DMS 273 treated with DMSO at 0.1 percent for 48 hours (cell line): ENCODE results near the gene OTOP2.
"Not testable (repeated sequence)": the region's sequence is repeated elsewhere in the genome, so short reads cannot be mapped to it uniquely, and the experiment has no call there.

Source experiments
- DNase-seq: peaks from one replicate; lab custom pipeline; 2025; lab: John Stamatoyannopoulos, UW

The OTOP2 gene

GRCh38 chr17:74901353-74902135 lies 22.5 kb upstream of the OTOP2 start:
- DNase-seq, result no peak

GRCh38 chr17:74903034-74903433 lies 21.0 kb upstream of the OTOP2 start:
- DNase-seq, result no peak

- DNase-seq, result no peak
Observed at GRCh38 chr17:74903671-74904070, 20.4 kb upstream of the OTOP2 start.

GRCh38 chr17:74904687-74905409 lies 19.2 kb upstream of the OTOP2 start:
- DNase-seq, result no peak

GRCh38 chr17:74906214-74906793 lies 17.8 kb upstream of the OTOP2 start:
- not testable (repeated sequence) for DNase-seq

GRCh38 chr17:74907012-74907411 lies 17.1 kb upstream of the OTOP2 start:
- DNase-seq, result no peak

- not testable (repeated sequence) for DNase-seq
Observed at GRCh38 chr17:74909097-74909496, 15.0 kb upstream of the OTOP2 start.

- not testable (repeated sequence) for DNase-seq
Observed at GRCh38 chr17:74911423-74911822, 12.7 kb upstream of the OTOP2 start.

GRCh38 chr17:74916136-74916850 lies 7.8 kb upstream of the OTOP2 start:
- no peak for DNase-seq

GRCh38 chr17:74916851-74917199 lies 7.2 kb upstream of the OTOP2 start:
- DNase-seq, result no peak

GRCh38 chr17:74917430-74917829 lies 6.6 kb upstream of the OTOP2 start:
- no peak for DNase-seq

- DNase-seq, result no peak
Observed at GRCh38 chr17:74918906-74919305, 5.2 kb upstream of the OTOP2 start.

GRCh38 chr17:74919440-74920305 lies 4.4 kb upstream of the OTOP2 start:
- DNase-seq, result no peak

GRCh38 chr17:74920306-74920620 lies 3.8 kb upstream of the OTOP2 start:
- no peak for DNase-seq

GRCh38 chr17:74920642-74921025 lies 3.4 kb upstream of the OTOP2 start:
- no peak for DNase-seq

GRCh38 chr17:74921026-74921681 lies 2.9 kb upstream of the OTOP2 start:
- DNase-seq, result no peak

GRCh38 chr17:74921769-74922168 lies 2.3 kb upstream of the OTOP2 start:
- DNase-seq, result no peak

- no peak for DNase-seq
Observed at GRCh38 chr17:74922172-74922571, 1.9 kb upstream of the OTOP2 start.

- no peak for DNase-seq
Observed at GRCh38 chr17:74922694-74923537, 1.2 kb upstream of the OTOP2 start, which contains the start of gene USH1G. Gene USH1G (minus strand): TSS chr17:74923255. CDS start chr17:74923073, 182 bp downstream.
